Measurements from ENCODE around the gene ADTRP. TPM values are rescaled to one million over a fixed set of nuclear protein-coding genes. Genes with fewer than 3 reads are reported as not detected.

Gene ADTRP
- total RNA-seq, 2 experiments from 2014 or later: 2.4 to 2.5 TPM

- no peak for DNase-seq
- POLR2A ChIA-PET: no interaction called here
- Mint-ChIP-seq H3K4me3 (no peak overlapping the region), H3K36me3 (ENCODE audit: low read depth) (peaks cover 4% of the 10 kb centered on the region), H3K27ac (no peak overlapping the region), H3K9me3 (peaks cover 5% of the 10 kb centered on the region), H3K4me1 (no peaks in the 10 kb centered on the region), H3K27me3 (no peaks in the 10 kb centered on the region)
- CTCF ChIA-PET: no interaction called here
Measured at GRCh38 chr6:11798096-11798495, 19.5 kb upstream of the ADTRP start.

GRCh38 chr6:11796829-11797228 lies 18.2 kb upstream of the ADTRP start:
- Mint-ChIP-seq H3K4me3 (no peak overlapping the region), H3K27ac (no peak overlapping the region), H3K27me3 (no peaks in the 10 kb centered on the region), H3K9me3 (peaks cover 9% of the 10 kb centered on the region), H3K36me3 (ENCODE audit: low read depth) (peaks cover 9% of the 10 kb centered on the region), H3K4me1 (no peaks in the 10 kb centered on the region)
- ChIA-PET CTCF (interaction anchor here (1.2 kb wide), 1 partner anchor 50 kb away, joined by 3 read pairs; no protein-coding TSS in a partner anchor), POLR2A (no interaction called here)
- no peak for DNase-seq

GRCh38 chr6:11795403-11795802 lies 16.8 kb upstream of the ADTRP start:
- Mint-ChIP-seq H3K4me1 (no peaks in the 10 kb centered on the region), H3K4me3 (no peak overlapping the region), H3K27me3 (no peaks in the 10 kb centered on the region), H3K27ac (no peak overlapping the region), H3K36me3 (ENCODE audit: low read depth) (peaks cover 9% of the 10 kb centered on the region), H3K9me3 (peaks cover 9% of the 10 kb centered on the region)
- CTCF ChIA-PET: interaction anchor here (1.1 kb wide), 1 partner anchor 10 kb away, joined by 3 read pairs; no protein-coding TSS in a partner anchor
- POLR2A ChIA-PET: no interaction called here
- DNase-seq: no peak

GRCh38 chr6:11793277-11793676 lies 14.7 kb upstream of the ADTRP start:
- peaks cover 9% of the 10 kb centered on the region for H3K9me3 Mint-ChIP-seq
- H3K36me3 Mint-ChIP-seq (ENCODE audit: low read depth): peaks cover 9% of the 10 kb centered on the region
- DNase-seq: no peak
- ChIA-PET POLR2A (no interaction called here), CTCF (interaction anchor here (1.0 to 1.1 kb wide), 2 partner anchors 10 to 142 kb away, joined by 3 to 5 read pairs; no protein-coding TSS in a partner anchor)
- H3K4me3 Mint-ChIP-seq: no peak overlapping the region
- H3K27ac Mint-ChIP-seq: no peak overlapping the region
- H3K4me1 Mint-ChIP-seq: no peaks in the 10 kb centered on the region
- H3K27me3 Mint-ChIP-seq: no peaks in the 10 kb centered on the region

GRCh38 chr6:11791354-11792107 lies 12.9 kb upstream of the ADTRP start:
- H3K27ac Mint-ChIP-seq: no peak overlapping the region
- ChIA-PET CTCF (no interaction called here), POLR2A (no interaction called here)
- no peaks in the 10 kb centered on the region for H3K4me1 Mint-ChIP-seq
- H3K27me3 Mint-ChIP-seq: no peaks in the 10 kb centered on the region
- no peak overlapping the region for H3K4me3 Mint-ChIP-seq
- peaks cover 9% of the 10 kb centered on the region for H3K9me3 Mint-ChIP-seq
- DNase-seq: no peak
- peaks cover 9% of the 10 kb centered on the region for H3K36me3 Mint-ChIP-seq (ENCODE audit: low read depth)

- Mint-ChIP-seq H3K36me3 (ENCODE audit: low read depth) (peaks cover 9% of the 10 kb centered on the region), H3K27me3 (no peaks in the 10 kb centered on the region), H3K27ac (no peak overlapping the region), H3K9me3 (peaks cover 6% of the 10 kb centered on the region), H3K4me1 (peaks cover 7% of the 10 kb centered on the region), H3K4me3 (no peak overlapping the region)
- POLR2A ChIA-PET: no interaction called here
- DNase-seq: no peak
- CTCF ChIA-PET: no interaction called here
Measured at GRCh38 chr6:11789744-11790143, 11.1 kb upstream of the ADTRP start.

GRCh38 chr6:11788043-11788442 lies 9.4 kb upstream of the ADTRP start:
- DNase-seq: no peak
- no peaks in the 10 kb centered on the region for H3K27me3 Mint-ChIP-seq
- no peak overlapping the region for H3K4me3 Mint-ChIP-seq
- peaks cover 4% of the 10 kb centered on the region for H3K36me3 Mint-ChIP-seq (ENCODE audit: low read depth)
- peaks cover 10% of the 10 kb centered on the region for H3K9me3 Mint-ChIP-seq
- H3K27ac Mint-ChIP-seq: no peak overlapping the region
- ChIA-PET CTCF (interaction anchor here (1.2 kb wide), 1 partner anchor 10 kb away, joined by 3 read pairs; the partner anchor contains the start of gene ADTRP), POLR2A (no interaction called here)
- peaks cover 7% of the 10 kb centered on the region for H3K4me1 Mint-ChIP-seq

GRCh38 chr6:11785774-11786579 lies 7.4 kb upstream of the ADTRP start:
- Mint-ChIP-seq H3K9me3 (peaks cover 13% of the 10 kb centered on the region), H3K27ac (no peak overlapping the region), H3K4me1 (peaks cover 7% of the 10 kb centered on the region), H3K4me3 (peak overlapping the region; percentile 13), H3K27me3 (no peaks in the 10 kb centered on the region), H3K36me3 (ENCODE audit: low read depth) (no peaks in the 10 kb centered on the region)
- ChIA-PET CTCF (interaction anchor here (0.6 to 1.2 kb wide), 5 partner anchors 10 to 71 kb away, joined by 3 read pairs; no protein-coding TSS in a partner anchor), POLR2A (no interaction called here)
- DNase-seq: peak; percentile 13

- DNase-seq: no peak
- CTCF ChIA-PET: interaction anchor here (1.0 to 1.2 kb wide), 2 partner anchors 11 to 47 kb away, joined by 3 read pairs; no protein-coding TSS in a partner anchor
- POLR2A ChIA-PET: no interaction called here
- Mint-ChIP-seq H3K4me3 (no peak overlapping the region), H3K27me3 (no peaks in the 10 kb centered on the region), H3K9me3 (peaks cover 13% of the 10 kb centered on the region), H3K36me3 (ENCODE audit: low read depth) (no peaks in the 10 kb centered on the region), H3K27ac (no peak overlapping the region), H3K4me1 (peaks cover 7% of the 10 kb centered on the region)
Measured at GRCh38 chr6:11785415-11785773, 6.8 kb upstream of the ADTRP start.

- CTCF ChIA-PET: interaction anchor here (1.5 kb wide), 1 partner anchor 9 kb away, joined by 5 read pairs; no protein-coding TSS in a partner anchor
- Mint-ChIP-seq H3K4me3 (no peak overlapping the region), H3K27me3 (no peaks in the 10 kb centered on the region), H3K4me1 (peaks cover 7% of the 10 kb centered on the region), H3K9me3 (peaks cover 13% of the 10 kb centered on the region), H3K36me3 (ENCODE audit: low read depth) (no peaks in the 10 kb centered on the region), H3K27ac (no peak overlapping the region)
- POLR2A ChIA-PET: no interaction called here
- no peak for DNase-seq
Measured at GRCh38 chr6:11784341-11784740, 5.7 kb upstream of the ADTRP start.

- DNase-seq: no peak
- no peaks in the 10 kb centered on the region for H3K27me3 Mint-ChIP-seq
- ChIA-PET CTCF (interaction anchor here (1.5 to 2.4 kb wide), 2 partner anchors 10 to 15 kb away, joined by 5 to 10 read pairs; no protein-coding TSS in a partner anchor), POLR2A (no interaction called here)
- no peaks in the 10 kb centered on the region for H3K36me3 Mint-ChIP-seq (ENCODE audit: low read depth)
- H3K4me1 Mint-ChIP-seq: peaks cover 7% of the 10 kb centered on the region
- no peak overlapping the region for H3K4me3 Mint-ChIP-seq
- peaks cover 13% of the 10 kb centered on the region for H3K9me3 Mint-ChIP-seq
- no peak overlapping the region for H3K27ac Mint-ChIP-seq
Measured at GRCh38 chr6:11783524-11784064, 5.0 kb upstream of the ADTRP start.

GRCh38 chr6:11782524-11782923 lies 3.9 kb upstream of the ADTRP start:
- H3K4me3 Mint-ChIP-seq: no peak overlapping the region
- no peak for DNase-seq
- no peak overlapping the region for H3K27ac Mint-ChIP-seq
- POLR2A ChIA-PET: no interaction called here
- no peaks in the 10 kb centered on the region for H3K27me3 Mint-ChIP-seq
- CTCF ChIA-PET: interaction anchor here (0.6 to 2.4 kb wide), 2 partner anchors 14 to 67 kb away, joined by 3 to 10 read pairs; no protein-coding TSS in a partner anchor
- peaks cover 7% of the 10 kb centered on the region for H3K4me1 Mint-ChIP-seq
- H3K36me3 Mint-ChIP-seq (ENCODE audit: low read depth): no peaks in the 10 kb centered on the region
- peaks cover 13% of the 10 kb centered on the region for H3K9me3 Mint-ChIP-seq

GRCh38 chr6:11780097-11780428 lies 1.5 kb upstream of the ADTRP start:
- ChIA-PET CTCF (no interaction called here), POLR2A (no interaction called here)
- H3K4me3 Mint-ChIP-seq: no peak overlapping the region
- H3K36me3 Mint-ChIP-seq (ENCODE audit: low read depth): no peaks in the 10 kb centered on the region
- H3K9me3 Mint-ChIP-seq: peaks cover 13% of the 10 kb centered on the region
- no peak overlapping the region for H3K27ac Mint-ChIP-seq
- H3K4me1 Mint-ChIP-seq: no peaks in the 10 kb centered on the region
- H3K27me3 Mint-ChIP-seq: no peaks in the 10 kb centered on the region
- DNase-seq: no peak
